Esophagus (tissue), 2 donors: Measurements from ENCODE around the gene LEF1. TPM values are rescaled to one million over a fixed set of nuclear protein-coding genes. Genes with fewer than 3 reads are reported as not detected.

Experiments used
- H3K27ac ChIP-seq, 2 donors: one replicate each; pipeline ENCODE4 v1.5.1; 2013; ENCODE audit warnings: low read depth in 2 of 2, mild to moderate bottlenecking in 2 of 2, inconsistent platforms in 1 of 2, low read length in 1 of 2, moderate library complexity in 1 of 2
- H3K27me3 ChIP-seq, 2 donors: one replicate each; pipeline ENCODE4 v1.6.1; 2013; ENCODE audit warnings: low read length in 2 of 2, control low read depth in 1 of 2, mild to moderate bottlenecking in 1 of 2; ENCODE audit not compliant: insufficient read depth in 2 of 2, control insufficient read depth in 1 of 2
- H3K36me3 ChIP-seq, 2 donors: one replicate each; pipeline ENCODE4 v1.6.1; 2013; ENCODE audit warnings: low read length in 1 of 2; ENCODE audit not compliant: control insufficient read depth in 2 of 2, insufficient read depth in 2 of 2
- H3K4me1 ChIP-seq, 2 donors: one replicate each; pipeline ENCODE4 v1.6.1; 2013; ENCODE audit warnings: low read length in 1 of 2; ENCODE audit not compliant: control insufficient read depth in 2 of 2, insufficient read depth in 2 of 2
- H3K4me3 ChIP-seq, 2 donors: one replicate each; pipeline ENCODE4 v1.5.1; 2013; ENCODE audit warnings: low read length in 2 of 2, mild to moderate bottlenecking in 2 of 2, low read depth in 1 of 2, moderate library complexity in 1 of 2
- H3K9me3 ChIP-seq, 2 donors: one replicate each; pipeline ENCODE4 v1.6.1; 2013; ENCODE audit warnings: mild to moderate bottlenecking in 2 of 2, low read depth in 1 of 2, low read length in 1 of 2, moderate library complexity in 1 of 2; ENCODE audit not compliant: control insufficient read depth in 2 of 2, insufficient read depth in 1 of 2
- WGBS, 2 donors: extraction: QIAGEN DNeasy Blood & Tissue Kit; methylation state at CpG; one replicate each; pipeline ENCODE4 v1.1.7; 2013; 5-methylcytosine and 5-hydroxymethylcytosine counted together
- polyA plus RNA-seq, 2 donors: library from polyadenylated mRNA; stranded (reverse); fragments of 200-250 nt; gene quantifications; one replicate each; pipeline ENCODE4 v1.2.3, GENCODE V29; 2013
- donor health status: healthy with polysubstance abuse.
- donor health status: Bipolar disorder and iron deficiency.

The LEF1 gene
- polyA plus RNA-seq, 2 donors, result 4.6 to 7.4 TPM

GRCh38 chr4:108094923-108095482, 73.7 kb downstream of the LEF1 start:
- Histone ChIP-seq H3K4me3 (no peak overlapping the region), H3K9me3 (no peaks in the 10 kb centered on the region), H3K4me1 (no peaks in the 10 kb centered on the region), H3K36me3 (no peaks in the 10 kb centered on the region), H3K27me3 (no peaks in the 10 kb centered on the region), H3K27ac (no peak overlapping the region)
- 71 to 77% methylated on average over 5 of the region's 5 CpGs for WGBS, 2 donors

- no peaks in the 10 kb centered on the region for H3K4me1 ChIP-seq
- H3K27ac ChIP-seq, result no peak overlapping the region
- H3K4me3 ChIP-seq, result no peak overlapping the region
- 72 to 87% methylated on average over 2 of the region's 2 CpGs for WGBS, 2 donors
- no peaks in the 10 kb centered on the region for H3K9me3 ChIP-seq
- no peaks in the 10 kb centered on the region for H3K36me3 ChIP-seq
- H3K27me3 ChIP-seq, result no peaks in the 10 kb centered on the region
Observed at GRCh38 chr4:108094131-108094530, 74.6 kb downstream of the LEF1 start.

- Histone ChIP-seq H3K27me3 (no peaks in the 10 kb centered on the region), H3K4me1 (no peaks in the 10 kb centered on the region), H3K27ac (no peak overlapping the region), H3K4me3 (no peak overlapping the region), H3K9me3 (no peaks in the 10 kb centered on the region), H3K36me3 (no peaks in the 10 kb centered on the region)
- WGBS, 2 donors, result 86 to 87% methylated on average over 2 of the region's 2 CpGs
Observed at GRCh38 chr4:108092288-108092687, 76.4 kb downstream of the LEF1 start.

DNA sequence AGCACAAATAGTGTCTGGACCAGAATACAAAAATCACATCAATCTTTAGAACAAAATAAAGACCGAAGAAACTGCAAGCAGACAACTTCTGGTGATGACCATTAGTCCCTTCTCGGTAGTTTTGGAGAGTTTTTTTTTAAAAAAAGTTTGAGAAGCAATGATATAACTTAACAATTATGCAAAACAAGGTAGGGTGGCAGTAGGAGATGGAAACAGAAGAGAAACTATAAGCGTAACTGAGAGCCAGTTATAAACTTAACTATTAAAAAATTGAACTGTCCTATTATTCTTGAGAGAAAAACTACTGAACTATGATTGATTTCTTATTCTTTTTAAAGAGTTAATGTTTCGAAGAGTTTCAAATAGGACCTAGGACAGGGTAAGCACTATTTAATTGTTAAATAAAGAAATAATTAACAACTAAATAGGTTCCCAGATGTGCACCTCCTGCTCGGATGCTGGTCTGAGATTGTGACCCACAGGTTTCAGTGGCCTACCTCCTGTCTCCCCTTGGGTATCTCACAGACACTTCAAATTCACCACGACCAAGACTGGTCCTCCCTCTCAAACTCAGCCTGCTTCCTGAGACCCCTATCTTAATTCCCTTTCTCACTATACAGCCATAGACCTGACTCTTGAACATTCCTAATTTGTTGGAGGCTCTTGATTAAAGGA, 81.3 kb downstream of the LEF1 start:
- Histone ChIP-seq H3K27ac (no peak overlapping the region), H3K27me3 (no peaks in the 10 kb centered on the region), H3K4me3 (no peak overlapping the region), H3K4me1 (no peaks in the 10 kb centered on the region), H3K9me3 (no peaks in the 10 kb centered on the region), H3K36me3 (no peaks in the 10 kb centered on the region)
- WGBS, 2 donors, result 86 to 89% methylated on average over 6 of the region's 6 CpGs

DNA sequence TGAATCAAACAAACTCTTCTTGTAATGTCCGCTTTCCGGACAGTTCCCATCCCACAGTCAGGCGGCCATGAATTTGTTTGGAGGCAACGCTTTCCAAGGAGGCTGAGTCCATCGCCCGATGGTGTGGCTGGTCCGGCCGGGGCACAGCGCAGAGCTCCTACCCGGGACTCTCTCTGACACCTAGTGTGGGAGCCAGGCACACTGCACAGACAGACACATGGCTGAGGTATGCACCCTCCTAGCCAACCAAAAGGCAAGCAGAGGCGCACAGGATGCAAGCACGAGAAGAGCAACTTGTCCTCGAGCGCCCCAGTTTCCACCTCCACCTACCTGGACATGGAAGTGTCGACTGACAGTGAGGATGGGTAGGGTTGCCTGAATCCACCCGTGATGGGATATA, 87.5 kb downstream of the LEF1 start:
- Histone ChIP-seq H3K27me3 (no peaks in the 10 kb centered on the region), H3K27ac (no peak overlapping the region), H3K4me1 (no peaks in the 10 kb centered on the region), H3K9me3 (no peaks in the 10 kb centered on the region), H3K36me3 (peaks cover 0 to 2% of the 10 kb centered on the region in 2 donors), H3K4me3 (no peak overlapping the region)
- 88 to 90% methylated on average over 16 of the region's 16 CpGs for WGBS, 2 donors

- 90 to 94% methylated on average over 10 of the region's 10 CpGs for WGBS, 2 donors
- no peak overlapping the region for H3K4me3 ChIP-seq
- H3K36me3 ChIP-seq, result peaks cover 0 to 2% of the 10 kb centered on the region in 2 donors
- H3K4me1 ChIP-seq, result no peaks in the 10 kb centered on the region
- no peaks in the 10 kb centered on the region for H3K9me3 ChIP-seq
- no peak overlapping the region for H3K27ac ChIP-seq
- no peaks in the 10 kb centered on the region for H3K27me3 ChIP-seq
Observed at GRCh38 chr4:108080747-108081146, 88.0 kb downstream of the LEF1 start.

DNA sequence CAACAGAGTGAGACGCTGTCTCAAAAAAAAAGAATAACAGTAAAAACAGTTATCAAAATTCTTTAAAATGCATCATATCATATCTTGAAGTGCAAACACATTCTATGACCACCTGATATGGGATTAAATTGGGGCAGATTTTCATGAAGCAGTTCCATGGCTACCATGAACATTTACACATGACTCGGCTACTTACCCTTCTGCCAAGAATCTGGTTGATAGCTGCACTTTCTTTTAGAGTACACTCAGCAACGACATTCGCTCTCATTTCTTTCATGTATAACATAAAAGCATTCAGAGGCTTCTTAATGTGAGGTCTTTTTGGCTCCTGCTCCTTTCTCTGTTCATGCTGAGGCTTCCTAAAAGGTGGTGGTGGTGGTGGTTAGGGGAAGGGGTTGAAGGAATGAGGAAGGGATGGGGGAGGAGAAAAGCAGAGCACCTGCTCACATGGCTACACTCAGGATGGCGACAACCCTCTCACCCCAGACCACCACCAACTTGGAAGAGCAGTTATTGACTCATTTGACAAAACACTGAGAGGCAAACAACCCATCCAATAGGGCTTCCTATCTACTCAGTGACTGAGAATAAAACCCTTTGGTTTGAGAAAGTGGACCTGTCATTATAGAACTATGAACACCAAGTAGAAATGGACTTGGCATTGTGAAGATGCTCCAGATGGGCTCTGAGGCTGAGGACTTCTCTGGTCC, 90.6 kb downstream of the LEF1 start:
- 61 to 72% methylated on average over 5 of the region's 5 CpGs for WGBS, 2 donors
- no peak overlapping the region for H3K4me3 ChIP-seq
- no peaks in the 10 kb centered on the region for H3K9me3 ChIP-seq
- H3K4me1 ChIP-seq, result no peaks in the 10 kb centered on the region
- H3K27ac ChIP-seq, result no peak overlapping the region
- H3K27me3 ChIP-seq, result no peaks in the 10 kb centered on the region
- H3K36me3 ChIP-seq, result peaks cover 0 to 2% of the 10 kb centered on the region in 2 donors

DNA sequence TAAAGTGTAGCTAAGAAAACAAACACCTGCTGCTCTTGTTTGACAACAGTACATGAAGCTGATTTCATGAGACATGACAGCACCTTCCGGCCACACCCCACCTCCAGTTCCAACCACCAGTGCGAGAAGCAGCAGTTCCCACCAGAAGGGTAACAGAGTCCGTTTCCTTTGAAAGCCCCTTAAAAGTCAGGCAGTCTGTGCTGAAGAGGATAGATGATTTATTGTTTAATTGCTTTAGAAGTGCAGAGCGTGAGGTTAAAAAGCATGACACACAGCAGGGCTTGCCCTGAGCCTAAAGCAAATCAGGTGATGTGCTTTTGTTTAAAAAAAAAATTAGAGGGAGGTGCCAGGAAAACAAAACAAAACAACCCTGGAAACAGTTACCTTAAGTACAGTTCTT, 96.4 kb downstream of the LEF1 start:
- Histone ChIP-seq H3K9me3 (no peaks in the 10 kb centered on the region), H3K4me3 (no peak overlapping the region), H3K36me3 (peaks cover 0 to 2% of the 10 kb centered on the region in 2 donors), H3K27me3 (no peaks in the 10 kb centered on the region), H3K4me1 (no peaks in the 10 kb centered on the region), H3K27ac (no peak overlapping the region)
- WGBS, 2 donors, result 29 to 41% methylated on average over 4 of the region's 4 CpGs

GRCh38 chr4:108070775-108071174, 98.0 kb downstream of the LEF1 start:
- H3K27ac ChIP-seq, result no peak overlapping the region
- WGBS, 2 donors, result 82 to 85% methylated on average over 1 of the region's 1 CpG

More at GRCh38 chr4:108070775-108071174, 98.0 kb downstream of the LEF1 start:
- Histone ChIP-seq H3K4me3 (no peak overlapping the region), H3K4me1 (no peaks in the 10 kb centered on the region), H3K9me3 (no peaks in the 10 kb centered on the region), H3K36me3 (peaks cover 0 to 2% of the 10 kb centered on the region in 2 donors), H3K27me3 (no peaks in the 10 kb centered on the region)
